Testis (tissue), 2 donors: Measurements from ENCODE around the gene PRKAG3.

Source experiments
- POLR2A ChIP-seq: fragments of 450-650 bp; IDR thresholded peaks from one replicate; pipeline ENCODE4 v1.6.1; 2017; ENCODE audit warnings: antibody characterized with exemption, mild to moderate bottlenecking, moderate library complexity
- TF ChIP-seq, protein P1 (sequence below), 3 experiments: fragments of 450-650 bp in 2 of 3; fragments of 200-600 bp in 1 of 3; sonication (generic) in 1 of 3; IDR thresholded peaks; one replicate each; pipeline ENCODE4 v1.5.1; 2016 to 2019; ENCODE audit warnings: antibody characterized with exemption in 3 of 3, mild to moderate bottlenecking in 2 of 3, moderate library complexity in 1 of 3

- TF ChIP-seq, protein P1, sequence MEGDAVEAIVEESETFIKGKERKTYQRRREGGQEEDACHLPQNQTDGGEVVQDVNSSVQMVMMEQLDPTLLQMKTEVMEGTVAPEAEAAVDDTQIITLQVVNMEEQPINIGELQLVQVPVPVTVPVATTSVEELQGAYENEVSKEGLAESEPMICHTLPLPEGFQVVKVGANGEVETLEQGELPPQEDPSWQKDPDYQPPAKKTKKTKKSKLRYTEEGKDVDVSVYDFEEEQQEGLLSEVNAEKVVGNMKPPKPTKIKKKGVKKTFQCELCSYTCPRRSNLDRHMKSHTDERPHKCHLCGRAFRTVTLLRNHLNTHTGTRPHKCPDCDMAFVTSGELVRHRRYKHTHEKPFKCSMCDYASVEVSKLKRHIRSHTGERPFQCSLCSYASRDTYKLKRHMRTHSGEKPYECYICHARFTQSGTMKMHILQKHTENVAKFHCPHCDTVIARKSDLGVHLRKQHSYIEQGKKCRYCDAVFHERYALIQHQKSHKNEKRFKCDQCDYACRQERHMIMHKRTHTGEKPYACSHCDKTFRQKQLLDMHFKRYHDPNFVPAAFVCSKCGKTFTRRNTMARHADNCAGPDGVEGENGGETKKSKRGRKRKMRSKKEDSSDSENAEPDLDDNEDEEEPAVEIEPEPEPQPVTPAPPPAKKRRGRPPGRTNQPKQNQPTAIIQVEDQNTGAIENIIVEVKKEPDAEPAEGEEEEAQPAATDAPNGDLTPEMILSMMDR (IDR thresholded peaks at IDR 0.05), result no peak
- TF ChIP-seq POLR2A, result no peak
Observed at GRCh38 chr2:218782528-218782844, 49.1 kb downstream of the PRKAG3 start.
